ENCODE measurements around the gene SCN3B.

Gene SCN3B

GRCh38 chr11:123586568-123586967 is 67.9 kb downstream of the SCN3B start:
- no peaks in the 10 kb centered on the region for H3K4me1 ChIP-seq
- no peak for TF ChIP-seq CTCF (IDR thresholded peaks at IDR 0.05; ENCODE audit: low read depth, low read length)
- no peak for DNase-seq
- H3K9me3 ChIP-seq: no peaks in the 10 kb centered on the region
- no peaks in the 10 kb centered on the region for H3K27me3 ChIP-seq
- H3K36me3 ChIP-seq: no peaks in the 10 kb centered on the region
- no peak overlapping the region for H3K4me3 ChIP-seq (ENCODE audit: low read depth, low read length)

- H3K4me1 ChIP-seq: no peaks in the 10 kb centered on the region
- no peaks in the 10 kb centered on the region for H3K27me3 ChIP-seq
- H3K9me3 ChIP-seq: no peaks in the 10 kb centered on the region
- TF ChIP-seq CTCF (IDR thresholded peaks at IDR 0.05; ENCODE audit: low read depth, low read length): no peak
- DNase-seq: no peak
- H3K4me3 ChIP-seq (ENCODE audit: low read depth, low read length): no peak overlapping the region
- H3K36me3 ChIP-seq: 0 out of 2 replicates have a peak, but pooled peaks cover 2% of the 10 kb centered on the region
These were observed 68.7 kb downstream of the SCN3B start for GRCh38 chr11:123585706-123586105.

- no peaks in the 10 kb centered on the region for H3K9me3 ChIP-seq
- no peak for TF ChIP-seq CTCF (IDR thresholded peaks at IDR 0.05; ENCODE audit: low read depth, low read length)
- no peaks in the 10 kb centered on the region for H3K27me3 ChIP-seq
- H3K36me3 ChIP-seq: 0 out of 2 replicates have a peak, but pooled peaks cover 2% of the 10 kb centered on the region
- DNase-seq: no peak
- H3K4me3 ChIP-seq (ENCODE audit: low read depth, low read length): no peak overlapping the region
- H3K4me1 ChIP-seq: no peaks in the 10 kb centered on the region; the same call in 1 of the 2 replicates
These were observed 69.2 kb downstream of the SCN3B start for GRCh38 chr11:123585206-123585605.

- H3K36me3 ChIP-seq: 0 out of 2 replicates have a peak, but pooled peaks cover 2% of the 10 kb centered on the region
- no peak for DNase-seq
These were observed 69.7 kb downstream of the SCN3B start for GRCh38 chr11:123584737-123585136.

GRCh38 chr11:123584186-123584585 is 70.2 kb downstream of the SCN3B start:
- Histone ChIP-seq H3K27me3 (no peaks in the 10 kb centered on the region), H3K4me3 (ENCODE audit: low read depth, low read length) (no peak overlapping the region), H3K36me3 (0 out of 2 replicates have a peak, but pooled peaks cover 2% of the 10 kb centered on the region), H3K4me1 (no peaks in the 10 kb centered on the region; the same call in 1 of the 2 replicates), H3K9me3 (no peaks in the 10 kb centered on the region)
- no peak for DNase-seq
- no peak for TF ChIP-seq CTCF (IDR thresholded peaks at IDR 0.05; ENCODE audit: low read depth, low read length)

More at GRCh38 chr11:123584737-123585136, 69.7 kb downstream of the SCN3B start:
- H3K4me1 ChIP-seq: no peaks in the 10 kb centered on the region; the same call in 1 of the 2 replicates
- no peak for TF ChIP-seq CTCF (IDR thresholded peaks at IDR 0.05; ENCODE audit: low read depth, low read length)
- H3K27me3 ChIP-seq: no peaks in the 10 kb centered on the region
- H3K9me3 ChIP-seq: no peaks in the 10 kb centered on the region
- H3K4me3 ChIP-seq (ENCODE audit: low read depth, low read length): no peak overlapping the region

GRCh38 chr11:123582992-123583504 is 71.4 kb downstream of the SCN3B start:
- Histone ChIP-seq H3K27me3 (no peaks in the 10 kb centered on the region), H3K9me3 (no peaks in the 10 kb centered on the region), H3K4me3 (ENCODE audit: low read depth, low read length) (no peak overlapping the region), H3K4me1 (no peaks in the 10 kb centered on the region; the same call in 1 of the 2 replicates), H3K36me3 (0 out of 2 replicates have a peak, but pooled peaks cover 2% of the 10 kb centered on the region)
- no peak for TF ChIP-seq CTCF (IDR thresholded peaks at IDR 0.05; ENCODE audit: low read depth, low read length)
- no peak for DNase-seq
